GM12878 (cell line): ENCODE results near the gene ARL15.

Source experiments
- KAT2A ChIP-seq: conservative IDR thresholded peaks from 2 replicates; pipeline ENCODE4 v1.6.1; 2011; ENCODE audit warnings: low read depth, low read length; ENCODE audit not compliant: control insufficient read depth
- TF ChIP-seq, protein P1 (sequence below), 3 experiments: IDR thresholded peaks in 2 of 3; conservative IDR thresholded peaks in 1 of 3; 2 replicates each; pipeline ENCODE4 v1.5.1; 2011; ENCODE audit warnings: low read depth in 3 of 3, low read length in 3 of 3, mild to moderate bottlenecking in 3 of 3, control low read depth in 2 of 3, moderate library complexity in 2 of 3, inconsistent platforms in 1 of 3, mixed read lengths in 1 of 3; ENCODE audit not compliant: control insufficient read depth in 2 of 3, insufficient read depth in 1 of 3; ENCODE audit errors: extremely low read depth in 1 of 3

- TF ChIP-seq KAT2A, result no peak
- TF ChIP-seq, protein P1, sequence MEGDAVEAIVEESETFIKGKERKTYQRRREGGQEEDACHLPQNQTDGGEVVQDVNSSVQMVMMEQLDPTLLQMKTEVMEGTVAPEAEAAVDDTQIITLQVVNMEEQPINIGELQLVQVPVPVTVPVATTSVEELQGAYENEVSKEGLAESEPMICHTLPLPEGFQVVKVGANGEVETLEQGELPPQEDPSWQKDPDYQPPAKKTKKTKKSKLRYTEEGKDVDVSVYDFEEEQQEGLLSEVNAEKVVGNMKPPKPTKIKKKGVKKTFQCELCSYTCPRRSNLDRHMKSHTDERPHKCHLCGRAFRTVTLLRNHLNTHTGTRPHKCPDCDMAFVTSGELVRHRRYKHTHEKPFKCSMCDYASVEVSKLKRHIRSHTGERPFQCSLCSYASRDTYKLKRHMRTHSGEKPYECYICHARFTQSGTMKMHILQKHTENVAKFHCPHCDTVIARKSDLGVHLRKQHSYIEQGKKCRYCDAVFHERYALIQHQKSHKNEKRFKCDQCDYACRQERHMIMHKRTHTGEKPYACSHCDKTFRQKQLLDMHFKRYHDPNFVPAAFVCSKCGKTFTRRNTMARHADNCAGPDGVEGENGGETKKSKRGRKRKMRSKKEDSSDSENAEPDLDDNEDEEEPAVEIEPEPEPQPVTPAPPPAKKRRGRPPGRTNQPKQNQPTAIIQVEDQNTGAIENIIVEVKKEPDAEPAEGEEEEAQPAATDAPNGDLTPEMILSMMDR (IDR thresholded peaks at IDR 0.05 in 2 of 3, conservative IDR thresholded peaks at IDR 0.05 in 1 of 3; ENCODE audit: control insufficient read depth in 2 of 3, extremely low read depth in 1 of 3, insufficient read depth in 1 of 3, low read depth in 3 of 3, low read length in 3 of 3), result no peak
Measured at GRCh38 chr5:54146390-54146789, 164.0 kb downstream of the ARL15 start.
